HG02840 (cell line): Measurements from ENCODE around the gene ASH1L.
"Not testable (repeated sequence)": the region's sequence is repeated elsewhere in the genome, so short reads cannot be mapped to it uniquely, and the experiment has no call there.

Source experiments
- ATAC-seq: cut with Tn5 transposase; IDR thresholded peaks from one replicate; pipeline ENCODE4 v1.9.1; 2021; ENCODE audit warnings: mild to moderate bottlenecking, moderate library complexity, moderate number of reproducible peaks; ENCODE audit not compliant: unreplicated experiment, low FRiP score

The ASH1L gene

GRCh38 chr1:155360051-155360450 is 202.6 kb downstream of the ASH1L start:
- no peak for ATAC-seq

GRCh38 chr1:155352631-155353030 is 210.0 kb downstream of the ASH1L start:
- ATAC-seq, result no peak

- no peak for ATAC-seq
Observed at GRCh38 chr1:155342842-155343241, 219.8 kb downstream of the ASH1L start.

GRCh38 chr1:155339515-155340097 is 223.0 kb downstream of the ASH1L start:
- no peak for ATAC-seq

- ATAC-seq, result no peak
Observed at GRCh38 chr1:155334962-155335361, 227.6 kb downstream of the ASH1L start.

- ATAC-seq, result no peak
Observed at GRCh38 chr1:155329980-155330598, 232.5 kb downstream of the ASH1L start.

- ATAC-seq, result not testable (repeated sequence)
Observed at GRCh38 chr1:155328856-155329255, 233.7 kb downstream of the ASH1L start.

GRCh38 chr1:155327981-155328380 is 234.6 kb downstream of the ASH1L start:
- ATAC-seq, result no peak

- ATAC-seq, result no peak
Observed at GRCh38 chr1:155326631-155327037, 236.0 kb downstream of the ASH1L start.

GRCh38 chr1:155326020-155326526 is 236.5 kb downstream of the ASH1L start:
- no peak for ATAC-seq

GRCh38 chr1:155325603-155325893 is 237.1 kb downstream of the ASH1L start:
- no peak for ATAC-seq

- no peak for ATAC-seq
Observed at GRCh38 chr1:155324717-155325602, 237.6 kb downstream of the ASH1L start.

GRCh38 chr1:155324037-155324716 is 238.4 kb downstream of the ASH1L start:
- peak; percentile 57 for ATAC-seq

- peak; percentile 42 for ATAC-seq
Observed at GRCh38 chr1:155323729-155324036, 238.9 kb downstream of the ASH1L start.

- peak; percentile 40 for ATAC-seq
Observed at GRCh38 chr1:155322953-155323728, 239.5 kb downstream of the ASH1L start.

- no peak for ATAC-seq
Observed at GRCh38 chr1:155322571-155322952, 240.0 kb downstream of the ASH1L start.

GRCh38 chr1:155321639-155322503 is 240.7 kb downstream of the ASH1L start:
- no peak for ATAC-seq

- no peak for ATAC-seq
Observed at GRCh38 chr1:155320661-155321617, 241.7 kb downstream of the ASH1L start, which contains the start of gene RUSC1. Gene RUSC1 (plus strand): TSS chr1:155320894. CDS start chr1:155321774, 880 bp downstream.
